Renal cortex interstitium (tissue), 11 donors: ENCODE measurements around the gene MIB2. TPM values are rescaled to one million over a fixed set of nuclear protein-coding genes. Genes with fewer than 3 reads are reported as not detected.

ENCODE experiments used
- DNase-seq, 11 donors: peaks; one replicate each; pipeline ENCODE4 v3.0.0-alpha.2; 2013; ENCODE audit warnings: low read depth in 9 of 11, low spot score in 4 of 11; ENCODE audit errors: extremely low read depth in 1 of 11
- polyA plus RNA-seq, 3 donors: library from polyadenylated mRNA; unstranded; fragments of 120-200 nt; gene quantifications; one replicate each; pipeline ENCODE4 v1.2.1, GENCODE V29; 2013; ENCODE audit not compliant: insufficient read length in 3 of 3

Gene MIB2
- polyA plus RNA-seq, 3 donors: 30.3 to 71.4 (median 70.4) TPM

GRCh38 chr1:1606232-1606631 is 9.1 kb upstream of the MIB2 start:
- no peak for DNase-seq

- DNase-seq: no peak
Measured at GRCh38 chr1:1609822-1610485, 5.3 kb upstream of the MIB2 start.

- DNase-seq: no peak
Measured at GRCh38 chr1:1610796-1611195, 4.5 kb upstream of the MIB2 start.

GRCh38 chr1:1612104-1612400 is 3.2 kb upstream of the MIB2 start:
- no peak for DNase-seq

GRCh38 chr1:1613509-1614082 is 1.7 kb upstream of the MIB2 start:
- no peak for DNase-seq

GRCh38 chr1:1614204-1614953 is 921 bp upstream of the MIB2 start:
- no peak for DNase-seq

GRCh38 chr1:1614954-1615255 is 395 bp upstream of the MIB2 start:
- no peak for DNase-seq

GRCh38 chr1:1616045-1616790 is 918 bp downstream of the MIB2 start:
- DNase-seq: no peak

DNA sequence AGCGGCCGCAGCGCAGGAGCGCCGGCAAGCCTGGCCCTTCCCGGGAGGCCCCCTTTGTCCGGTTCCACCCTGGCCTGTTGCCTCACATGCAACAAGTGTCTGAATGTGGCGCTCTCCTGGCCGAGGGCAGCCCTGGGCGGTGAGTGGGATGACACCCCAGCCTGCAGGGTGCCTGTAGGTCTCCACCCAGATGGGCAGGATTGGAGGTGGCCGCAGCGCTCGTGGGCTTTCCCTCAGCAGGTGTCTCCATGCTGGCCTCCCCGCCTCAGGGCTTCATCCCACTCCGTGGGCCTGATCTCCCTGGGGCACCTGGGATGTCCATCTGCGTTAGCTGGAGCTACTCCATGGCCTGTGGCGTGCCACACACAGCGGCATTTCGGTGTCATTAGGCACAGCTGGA is 1.5 kb downstream of the MIB2 start:
- DNase-seq: no peak

GRCh38 chr1:1617516-1617915 is 2.2 kb downstream of the MIB2 start:
- DNase-seq: no peak

- DNase-seq: no peak
Measured at GRCh38 chr1:1617925-1618324, 2.6 kb downstream of the MIB2 start.

DNA sequence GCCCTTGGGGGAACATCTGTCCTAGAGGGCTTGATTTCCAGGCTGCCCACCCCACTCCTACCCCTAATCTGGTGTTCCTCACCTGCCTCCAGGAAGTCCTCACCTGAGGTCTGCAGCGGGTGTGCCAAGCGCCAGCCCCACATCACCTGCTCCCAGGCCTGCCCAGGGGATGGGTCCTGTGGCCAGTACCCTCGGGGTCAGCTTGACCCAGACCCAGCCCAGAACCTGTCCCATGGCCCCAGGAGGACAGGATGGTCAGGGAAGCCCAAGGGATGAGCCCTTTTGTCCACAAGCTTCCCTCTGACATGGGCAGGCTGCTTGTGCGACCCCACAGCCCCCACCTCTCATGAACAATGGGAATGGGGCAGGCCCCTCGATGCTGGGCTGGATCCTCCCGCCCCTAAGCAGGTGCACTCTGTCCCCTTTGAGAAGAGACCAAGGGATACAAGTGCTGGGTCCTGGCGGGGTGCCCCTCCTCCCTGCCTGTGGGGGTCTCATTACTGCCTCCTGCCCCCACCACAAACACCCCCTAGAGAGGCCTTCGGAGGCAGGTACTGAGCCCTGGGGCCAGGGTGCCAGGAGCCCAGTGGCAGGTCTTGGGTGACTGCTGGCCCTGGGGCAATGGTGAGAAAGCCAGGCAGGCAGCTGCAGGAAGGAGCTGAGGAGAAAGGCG is 3.2 kb downstream of the MIB2 start:
- DNase-seq: no peak

GRCh38 chr1:1619917-1620361 is 4.6 kb downstream of the MIB2 start:
- DNase-seq: no peak

DNA sequence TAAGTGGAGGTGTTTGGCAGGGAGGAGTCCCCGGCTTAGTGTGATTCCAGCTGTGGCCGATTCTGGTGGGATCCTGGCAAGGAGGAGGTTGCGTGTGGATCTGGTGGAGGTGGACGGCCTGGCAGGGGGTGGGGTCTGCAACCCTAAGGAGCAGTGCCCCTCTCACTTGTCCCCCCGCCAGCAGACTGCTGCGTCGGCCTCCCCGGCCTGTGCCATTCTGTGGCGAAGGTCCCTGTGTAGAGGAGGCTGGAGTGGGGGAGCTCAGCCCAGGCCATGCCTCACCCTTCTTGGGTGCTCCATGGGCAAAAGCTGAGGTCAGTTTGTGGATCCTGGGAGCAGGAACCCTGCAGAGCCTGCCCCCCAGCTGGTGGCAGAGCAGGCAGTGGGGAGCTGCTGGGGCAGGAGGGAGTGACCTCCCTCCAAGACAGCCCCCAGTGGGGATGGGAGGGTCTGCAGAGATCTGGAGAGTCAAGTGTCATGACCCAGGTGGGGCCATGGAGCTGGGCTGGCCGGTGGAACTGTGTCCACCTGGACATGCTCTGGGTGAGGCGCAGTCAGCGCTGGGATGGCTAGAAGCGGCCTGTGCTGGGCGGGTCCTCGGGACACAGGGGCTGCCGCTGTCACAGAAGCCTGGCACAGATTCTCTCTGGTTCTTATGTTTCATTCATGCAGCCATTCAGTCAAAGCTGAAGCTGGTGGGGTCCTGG is 5.3 kb downstream of the MIB2 start:
- no peak for DNase-seq

GRCh38 chr1:1621173-1622009 is 6.1 kb downstream of the MIB2 start:
- no peak for DNase-seq

- DNase-seq: no peak
Measured at GRCh38 chr1:1622010-1622787, 6.9 kb downstream of the MIB2 start.

GRCh38 chr1:1622788-1623094 is 7.4 kb downstream of the MIB2 start:
- DNase-seq: no peak

DNA sequence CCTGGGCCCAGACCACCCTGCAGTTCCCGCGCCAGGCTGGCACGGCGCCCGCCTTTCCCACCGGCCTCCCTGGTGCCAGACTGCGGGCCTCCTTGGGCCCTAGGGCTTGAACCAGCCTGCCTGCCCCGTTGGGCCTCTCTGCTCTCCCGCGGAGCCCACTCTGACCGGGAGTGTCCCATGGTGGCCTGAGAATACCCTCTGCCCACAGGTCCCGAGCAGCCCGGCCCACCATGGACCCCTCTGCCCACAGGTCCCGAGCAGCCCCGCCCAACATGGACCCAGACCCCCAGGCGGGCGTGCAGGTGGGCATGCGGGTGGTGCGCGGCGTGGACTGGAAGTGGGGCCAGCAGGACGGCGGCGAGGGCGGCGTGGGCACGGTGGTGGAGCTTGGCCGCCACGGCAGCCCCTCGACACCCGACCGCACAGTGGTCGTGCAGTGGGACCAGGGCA is 7.9 kb downstream of the MIB2 start:
- no peak for DNase-seq
